GM12891 (cell line): Measurements from ENCODE around the gene GARIN5A.

Experiments
- PAX5 ChIP-seq: IDR thresholded peaks from 2 replicates; pipeline ENCODE4 v1.6.1; 2011; ENCODE audit warnings: low read length, moderate library complexity, mild to moderate bottlenecking; ENCODE audit not compliant: insufficient read depth, severe bottlenecking
- POLR2A ChIP-seq: IDR thresholded peaks from 2 replicates; pipeline ENCODE4 v1.6.1; 2011; ENCODE audit warnings: low read depth, low read length, control low read depth
- POLR2AphosphoS5 ChIP-seq: IDR thresholded peaks from 2 replicates; pipeline ENCODE4 v1.6.1; 2011; ENCODE audit warnings: low read depth, low read length, control low read depth
- SPI1 ChIP-seq: IDR thresholded peaks from 2 replicates; pipeline ENCODE4 v1.6.1; 2011; ENCODE audit warnings: low read depth, low read length, control low read depth
- TAF1 ChIP-seq: IDR thresholded peaks from 2 replicates; pipeline ENCODE4 v1.6.1; 2011; ENCODE audit warnings: low read depth, low read length, control low read depth

DNA sequence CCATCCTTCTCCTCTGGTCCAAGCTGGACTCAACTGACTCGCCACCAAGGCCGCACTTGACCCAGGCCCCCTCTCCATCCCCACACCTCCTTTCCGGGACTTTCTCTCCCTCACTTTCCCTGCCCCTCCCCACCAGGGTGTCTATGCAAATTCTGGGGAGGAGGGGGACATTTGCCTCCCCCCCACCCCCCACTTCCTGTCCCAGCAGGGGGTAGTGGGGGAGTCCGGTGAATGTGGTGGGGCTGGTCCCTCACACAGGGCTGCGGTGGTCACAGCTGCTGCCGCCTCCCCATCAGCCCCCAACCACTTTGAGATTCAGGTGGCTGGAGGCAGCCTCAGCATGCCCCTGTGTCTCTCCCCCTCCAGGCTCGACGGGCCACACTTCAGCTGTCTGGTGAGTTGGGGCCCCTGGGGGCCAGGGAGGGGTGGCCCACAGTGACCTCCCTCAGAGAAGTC is 57.0 kb downstream of the GARIN5A start:
- TF ChIP-seq POLR2A: 0 out of 2 replicates have a peak, but pooled peaks have one; percentile 17
- peak; percentile 11; the same call in 1 of the 2 replicates for TF ChIP-seq TAF1
- TF ChIP-seq POLR2AphosphoS5: peak; percentile 37; the same call in 1 of the 2 replicates
- no peak for TF ChIP-seq SPI1
- TF ChIP-seq PAX5: no peak
